Dermis microvascular lymphatic vessel endothelial cell (primary cell): ENCODE data around the gene TYW1B. TPM values are rescaled to one million over a fixed set of nuclear protein-coding genes. Genes with fewer than 3 reads are reported as not detected.
"Not testable (repeated sequence)": the region's sequence is repeated elsewhere in the genome, so short reads cannot be mapped to it uniquely, and the experiment has no call there.

Experiments used
- DNase-seq, 2 donors: peaks; one replicate each; pipeline versions ENCODE4 v3.0.0 to v3.0.0-alpha.2; 2010; ENCODE audit warnings: low read depth in 2 of 2
- total RNA-seq: library from RNA; depleted of rRNA; stranded (reverse); fragments of >200 nt; gene quantifications from 2 replicates; pipeline ENCODE4 v1.2.1, GENCODE V29; 2014

Gene TYW1B
- total RNA-seq, 1 donor from 2014 or later = 3.7 TPM

GRCh38 chr7:72754312-72754711 lies 73.7 kb downstream of the TYW1B start:
- no peak for DNase-seq

GRCh38 chr7:72753781-72754180 lies 74.2 kb downstream of the TYW1B start:
- DNase-seq = no peak

- not testable (repeated sequence) for DNase-seq
Measured at GRCh38 chr7:72753229-72753628, 74.8 kb downstream of the TYW1B start.

GRCh38 chr7:72751978-72752377 lies 76.0 kb downstream of the TYW1B start:
- DNase-seq = peak; percentile 20 to 60

- no peak for DNase-seq
Measured at GRCh38 chr7:72751378-72751777, 76.6 kb downstream of the TYW1B start.

- not testable (repeated sequence) for DNase-seq
Measured at GRCh38 chr7:72748649-72749048, 79.4 kb downstream of the TYW1B start.

- DNase-seq = not testable (repeated sequence)
Measured at GRCh38 chr7:72744244-72744926, 83.6 kb downstream of the TYW1B start.

- DNase-seq = not testable (repeated sequence)
Measured at GRCh38 chr7:72743801-72744200, 84.2 kb downstream of the TYW1B start.

GRCh38 chr7:72739716-72740115 lies 88.3 kb downstream of the TYW1B start:
- not testable (repeated sequence) for DNase-seq

- DNase-seq = not testable (repeated sequence)
Measured at GRCh38 chr7:72735855-72736254, 92.1 kb downstream of the TYW1B start.

- not testable (repeated sequence) for DNase-seq
Measured at GRCh38 chr7:72730815-72731214, 97.2 kb downstream of the TYW1B start.

GRCh38 chr7:72730384-72730783 lies 97.6 kb downstream of the TYW1B start:
- not testable (repeated sequence) for DNase-seq

- DNase-seq = not testable (repeated sequence)
Measured at GRCh38 chr7:72729130-72729529, 98.9 kb downstream of the TYW1B start.

GRCh38 chr7:72722694-72723093 lies 105.3 kb downstream of the TYW1B start:
- not testable (repeated sequence) for DNase-seq

GRCh38 chr7:72720890-72721289 lies 107.1 kb downstream of the TYW1B start:
- DNase-seq = not testable (repeated sequence)

GRCh38 chr7:72717252-72717774 lies 110.7 kb downstream of the TYW1B start:
- peak; percentile 67 to 76 for DNase-seq

- DNase-seq = not testable (repeated sequence)
Measured at GRCh38 chr7:72711927-72712326, 116.1 kb downstream of the TYW1B start.

GRCh38 chr7:72710983-72711382 lies 117.0 kb downstream of the TYW1B start:
- DNase-seq = no peak

- no peak for DNase-seq
Measured at GRCh38 chr7:72709909-72710308, 118.1 kb downstream of the TYW1B start.

- DNase-seq = not testable (repeated sequence)
Measured at GRCh38 chr7:72708371-72709050, 119.5 kb downstream of the TYW1B start.

GRCh38 chr7:72706521-72706920 lies 121.5 kb downstream of the TYW1B start:
- DNase-seq = no peak

GRCh38 chr7:72705693-72706092 lies 122.3 kb downstream of the TYW1B start:
- not testable (repeated sequence) for DNase-seq

GRCh38 chr7:72704894-72705293 lies 123.1 kb downstream of the TYW1B start:
- DNase-seq = no peak
